Stimulated activated CD4-positive, alpha-beta T cell treated with anti-CD3 and anti-CD28 coated beads, Interleukin-12 subunit alpha, Interleukin-12 subunit beta, amount 100 ng/mL, for 24 hours (primary cell): ENCODE results near the gene LRRC17.
"Not testable (repeated sequence)": the region's sequence is repeated elsewhere in the genome, so short reads cannot be mapped to it uniquely, and the experiment has no call there.

ENCODE experiments used
- DNase-seq, 2 experiments: peaks; one replicate each; pipeline ENCODE4 v3.0.0-alpha.2; 2020; ENCODE audit warnings: low read depth in 2 of 2

LRRC17 gene

GRCh38 chr7:102942868-102943267 is 30.1 kb downstream of the LRRC17 start:
- no peak for DNase-seq

GRCh38 chr7:102943423-102944169 is 30.8 kb downstream of the LRRC17 start:
- DNase-seq: no peak

- DNase-seq: no peak
Measured at GRCh38 chr7:102944241-102944640, 31.4 kb downstream of the LRRC17 start.

- no peak for DNase-seq
Measured at GRCh38 chr7:102951839-102952238, 39.0 kb downstream of the LRRC17 start.

GRCh38 chr7:102953406-102953805 is 40.6 kb downstream of the LRRC17 start:
- DNase-seq: no peak

GRCh38 chr7:102954359-102954758 is 41.6 kb downstream of the LRRC17 start:
- DNase-seq: not testable (repeated sequence)

GRCh38 chr7:102958004-102958403 is 45.2 kb downstream of the LRRC17 start:
- DNase-seq: not testable (repeated sequence)

- DNase-seq: not testable (repeated sequence)
Measured at GRCh38 chr7:102961993-102962392, 49.2 kb downstream of the LRRC17 start.

GRCh38 chr7:102966465-102966864 is 53.7 kb downstream of the LRRC17 start:
- DNase-seq: no peak

GRCh38 chr7:102967798-102968197 is 55.0 kb downstream of the LRRC17 start:
- no peak for DNase-seq

- no peak for DNase-seq
Measured at GRCh38 chr7:102973096-102973802, 60.4 kb downstream of the LRRC17 start.

- DNase-seq: no peak
Measured at GRCh38 chr7:102974366-102975236, 61.8 kb downstream of the LRRC17 start.

GRCh38 chr7:102975854-102976253 is 63.1 kb downstream of the LRRC17 start:
- no peak for DNase-seq

- no peak for DNase-seq
Measured at GRCh38 chr7:102976493-102976892, 63.7 kb downstream of the LRRC17 start.

GRCh38 chr7:102977586-102977985 is 64.8 kb downstream of the LRRC17 start:
- DNase-seq: not testable (repeated sequence)

- DNase-seq: no peak
Measured at GRCh38 chr7:102978284-102978683, 65.5 kb downstream of the LRRC17 start.

GRCh38 chr7:102979670-102980069 is 66.9 kb downstream of the LRRC17 start:
- no peak for DNase-seq

- DNase-seq: no peak
Measured at GRCh38 chr7:102981451-102981850, 68.7 kb downstream of the LRRC17 start.

- no peak for DNase-seq
Measured at GRCh38 chr7:102982235-102982634, 69.4 kb downstream of the LRRC17 start.

GRCh38 chr7:102983602-102984001 is 70.8 kb downstream of the LRRC17 start:
- DNase-seq: no peak

- no peak for DNase-seq
Measured at GRCh38 chr7:102985176-102985783, 72.5 kb downstream of the LRRC17 start.

GRCh38 chr7:102988088-102988487 is 75.3 kb downstream of the LRRC17 start:
- no peak for DNase-seq
